Amygdala (tissue), 56 donors: Measurements from ENCODE around the gene COPS6.
"Not testable (repeated sequence)": the region's sequence is repeated elsewhere in the genome, so short reads cannot be mapped to it uniquely, and the experiment has no call there.

Experiments
- DNase-seq, 56 donors: peaks; one replicate each; lab custom pipeline; 2025; lab: John Stamatoyannopoulos, UW

The COPS6 gene

DNA sequence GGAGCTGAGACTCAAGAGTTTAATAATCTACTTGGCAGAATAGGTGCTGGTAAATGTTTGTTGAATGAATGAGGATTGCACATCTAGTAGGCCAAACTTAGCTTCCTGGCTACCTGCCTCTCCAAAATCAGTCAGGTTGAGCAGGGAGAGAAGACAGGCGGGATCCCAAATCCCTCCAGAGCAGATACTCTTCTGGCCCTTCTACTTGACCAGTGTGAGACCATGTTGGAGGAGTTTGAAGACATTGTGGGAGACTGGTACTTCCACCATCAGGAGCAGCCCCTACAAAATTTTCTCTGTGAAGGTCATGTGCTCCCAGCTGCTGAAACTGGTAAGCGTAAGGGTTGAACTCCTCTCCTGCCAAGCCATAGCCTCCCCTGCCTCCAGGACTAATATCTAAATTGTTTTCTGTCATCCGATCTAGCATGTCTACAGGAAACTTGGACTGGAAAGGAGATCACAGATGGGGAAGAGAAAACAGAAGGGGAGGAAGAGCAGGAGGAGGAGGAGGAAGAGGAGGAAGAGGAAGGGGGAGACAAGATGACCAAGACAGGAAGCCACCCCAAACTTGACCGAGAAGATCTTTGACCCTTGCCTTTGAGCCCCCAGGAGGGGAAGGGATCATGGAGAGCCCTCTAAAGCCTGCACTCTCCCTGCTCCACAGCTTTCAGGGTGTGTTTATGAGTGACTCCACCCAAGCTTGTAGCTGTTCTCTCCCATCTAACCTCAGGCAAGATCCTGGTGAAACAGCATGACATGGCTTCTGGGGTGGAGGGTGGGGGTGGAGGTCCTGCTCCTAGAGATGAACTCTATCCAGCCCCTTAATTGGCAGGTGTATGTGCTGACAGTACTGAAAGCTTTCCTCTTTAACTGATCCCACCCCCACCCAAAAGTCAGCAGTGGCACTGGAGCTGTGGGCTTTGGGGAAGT lies 35.8 kb downstream of the COPS6 start:
- no peak for DNase-seq

DNA sequence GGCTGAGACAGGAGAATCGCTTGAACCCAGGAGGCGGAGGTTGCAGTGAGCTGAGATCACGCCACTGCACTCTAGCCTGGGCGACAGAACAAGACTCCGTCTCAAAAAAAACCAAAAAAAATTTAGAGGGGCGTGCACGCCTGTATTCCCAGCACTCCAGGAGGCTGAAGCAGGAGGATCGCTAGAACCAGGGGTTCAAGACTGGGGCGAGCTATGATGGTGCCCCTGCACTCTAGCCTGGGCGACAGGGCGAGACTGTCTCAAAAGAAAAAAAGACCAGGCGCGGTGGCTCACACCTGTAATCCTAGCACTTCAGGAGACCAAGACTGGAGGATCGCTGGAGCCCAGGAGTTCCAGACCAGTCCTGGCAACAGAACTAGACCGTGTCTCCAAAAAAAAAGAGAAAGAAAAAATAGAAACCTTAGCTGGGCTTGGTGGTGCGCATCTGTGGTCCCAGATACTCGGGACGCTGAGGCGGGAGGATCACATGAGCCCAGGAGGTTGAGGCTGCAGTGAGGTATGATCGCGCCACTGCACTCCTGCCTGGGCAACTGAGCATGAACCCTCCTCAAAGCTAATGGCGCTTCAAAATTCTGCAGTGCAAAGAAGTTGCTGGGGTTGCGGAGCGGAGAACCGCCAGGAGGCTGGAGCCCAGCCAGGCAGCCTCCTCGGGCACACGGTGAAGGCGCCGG lies 37.6 kb downstream of the COPS6 start:
- DNase-seq = peak in 4 of 56 donors; percentile 63 to 81 (median 65)

DNA sequence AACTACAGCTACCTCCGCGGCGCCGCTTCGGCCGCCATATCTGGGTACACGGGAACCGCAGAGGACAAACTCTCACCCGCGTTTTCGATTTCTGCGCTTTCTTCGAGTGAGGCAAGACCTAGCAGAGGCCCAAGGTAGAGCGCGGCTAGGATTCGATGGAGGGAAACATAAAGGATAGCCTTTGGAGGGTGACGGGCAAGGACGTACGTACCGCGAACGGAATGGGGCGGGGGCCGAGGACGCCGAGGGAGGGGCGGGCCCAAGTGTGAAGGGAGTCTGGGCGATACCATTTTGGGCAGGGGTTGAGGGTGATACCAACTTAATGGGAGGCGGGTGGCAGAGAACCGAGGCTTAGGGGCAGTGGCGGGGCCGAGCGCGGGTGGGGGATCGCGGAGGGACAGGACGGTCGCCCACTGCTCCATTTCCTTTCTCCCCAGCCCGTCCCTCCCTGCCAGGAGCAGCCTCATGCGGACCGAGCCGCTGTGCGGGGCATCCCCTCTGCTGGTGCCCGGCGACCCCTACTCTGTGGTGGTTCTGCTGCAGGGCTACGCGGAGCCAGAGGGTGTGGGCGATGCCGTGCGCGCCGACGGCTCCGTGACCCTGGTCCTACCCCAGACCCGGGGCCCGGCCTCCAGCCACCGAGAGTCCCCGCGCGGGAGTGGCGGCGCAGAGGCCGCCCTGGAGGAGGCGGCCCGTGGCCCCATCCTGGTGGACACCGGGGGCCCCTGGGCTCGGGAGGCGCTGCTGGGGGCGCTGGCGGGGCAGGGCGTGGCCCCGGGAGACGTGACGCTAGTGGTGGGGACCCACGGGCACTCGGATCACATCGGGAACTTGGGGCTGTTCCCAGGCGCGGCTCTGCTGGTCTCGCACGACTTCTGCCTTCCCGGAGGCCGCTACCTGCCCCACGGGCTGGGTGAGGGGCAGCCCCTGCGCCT lies 38.4 kb downstream of the COPS6 start, which contains the start of gene MBLAC1:
MBLAC1 (plus strand) TSS at position 37 of the 935 bp plus-strand sequence; CDS start at position 466, 429 bp downstream.
- peak; percentile 56 to 93 (median 84) for DNase-seq

- peak in 11 of 56 donors; percentile 5 to 70 (median 37) for DNase-seq
These were observed 39.3 kb downstream of the COPS6 start for GRCh38 chr7:100127866-100128636.

DNA sequence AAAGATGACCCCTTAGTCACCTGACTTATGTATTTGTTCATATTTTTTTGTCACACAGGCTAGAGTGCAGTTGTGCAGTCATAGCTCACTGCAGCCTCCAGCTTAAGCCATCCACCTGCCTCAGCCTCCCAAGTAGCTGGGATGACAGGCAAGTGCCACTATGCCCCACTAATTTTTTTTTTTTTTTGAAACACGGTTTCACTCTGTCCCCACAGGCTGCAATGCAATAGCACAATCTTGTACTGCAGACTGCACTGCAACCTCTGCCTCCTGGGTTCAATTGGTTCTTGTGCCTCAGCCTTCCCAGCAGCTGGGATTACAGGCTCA lies 39.8 kb downstream of the COPS6 start:
- DNase-seq = no peak

DNA sequence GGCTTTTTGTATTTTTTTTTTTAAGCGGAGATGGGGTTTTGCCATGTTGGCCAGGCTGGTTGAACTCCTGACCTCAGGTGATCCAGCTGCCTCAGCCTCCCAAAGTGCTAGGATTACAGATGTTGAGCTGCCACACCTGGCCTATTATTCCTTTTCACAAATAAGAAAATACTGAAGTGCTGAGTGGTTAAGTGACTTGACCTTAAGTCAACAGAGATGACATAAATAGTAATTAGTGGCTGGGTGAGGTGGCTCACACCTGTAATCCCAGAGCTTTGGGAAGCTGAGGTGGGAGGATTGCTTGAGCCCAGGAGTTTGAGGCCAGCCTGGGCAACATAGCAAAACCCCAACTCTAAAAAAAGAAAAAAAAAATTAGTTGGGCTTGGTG lies 41.4 kb downstream of the COPS6 start:
- not testable (repeated sequence) for DNase-seq

GRCh38 chr7:100130608-100131453 lies 42.1 kb downstream of the COPS6 start:
- DNase-seq = peak in 48 of 56 donors; percentile 9 to 87 (median 48)

GRCh38 chr7:100132126-100132525 lies 43.4 kb downstream of the COPS6 start:
- no peak for DNase-seq

- DNase-seq = peak in 27 of 56 donors; percentile 9 to 66 (median 25)
These were observed 44.0 kb downstream of the COPS6 start for GRCh38 chr7:100132697-100133151.

GRCh38 chr7:100137851-100138760 lies 49.3 kb downstream of the COPS6 start:
- no peak for DNase-seq

GRCh38 chr7:100141555-100141949 lies 52.8 kb downstream of the COPS6 start:
- no peak for DNase-seq
